ENCODE data around the gene ALG10B. TPM values are rescaled to one million over a fixed set of nuclear protein-coding genes. Genes with fewer than 3 reads are reported as not detected.

The ALG10B gene
- total RNA-seq, 1 donor from 2014 or later, result 15.7 TPM

GRCh38 chr12:38373784-38374183, 57.2 kb downstream of the ALG10B start:
- Histone ChIP-seq H3K9me3 (ENCODE audit: low read depth) (no peaks in the 10 kb centered on the region), H3K36me3 (no peaks in the 10 kb centered on the region), H2AFZ (replicated peaks) (no peak overlapping the region), H3K27me3 (no peaks in the 10 kb centered on the region), H3K4me1 (peaks cover 4% of the 10 kb centered on the region), H3K79me2 (ENCODE audit: low read depth) (no peaks in the 10 kb centered on the region), H3K4me2 (no peak overlapping the region), H4K20me1 (ENCODE audit: low read depth) (no peaks in the 10 kb centered on the region), H3K4me3 (no peak overlapping the region), H3F3A (ENCODE audit: low read depth) (no peaks in the 10 kb centered on the region), H3K9ac (no peak overlapping the region), H3K27ac (no peak overlapping the region)
- Mint-ChIP-seq H3K27ac (no peak overlapping the region), H3K9me3 (peaks cover 3% of the 10 kb centered on the region), H3K4me1 (no peaks in the 10 kb centered on the region), H3K4me3 (no peak overlapping the region), H3K27me3 (ENCODE audit: insufficient read depth, low read depth) (no peaks in the 10 kb centered on the region), H3K36me3 (no peaks in the 10 kb centered on the region)
- DNase-seq (ENCODE audit: low spot score), result no peak
- TF ChIP-seq EZH2 (IDR thresholded peaks at IDR 0.05) (no peak), CTCF (IDR thresholded peaks at IDR 0.05) (no peak), EZH2phosphoT487 (IDR thresholded peaks at IDR 0.05) (no peak)

- Histone ChIP-seq H3K4me1 (peaks cover 4% of the 10 kb centered on the region), H3K4me3 (no peak overlapping the region), H3K9ac (no peak overlapping the region), H3K27ac (no peak overlapping the region), H4K20me1 (ENCODE audit: low read depth) (no peaks in the 10 kb centered on the region), H3K4me2 (no peak overlapping the region), H3K9me3 (ENCODE audit: low read depth) (no peaks in the 10 kb centered on the region), H3F3A (ENCODE audit: low read depth) (no peaks in the 10 kb centered on the region), H3K36me3 (no peaks in the 10 kb centered on the region), H2AFZ (replicated peaks) (no peak overlapping the region), H3K27me3 (no peaks in the 10 kb centered on the region), H3K79me2 (ENCODE audit: low read depth) (no peaks in the 10 kb centered on the region)
- TF ChIP-seq CTCF (IDR thresholded peaks at IDR 0.05) (no peak), EZH2 (IDR thresholded peaks at IDR 0.05) (no peak), EZH2phosphoT487 (IDR thresholded peaks at IDR 0.05) (no peak)
- H3K9me3 Mint-ChIP-seq, result peaks cover 3% of the 10 kb centered on the region
- H3K4me1 Mint-ChIP-seq, result no peaks in the 10 kb centered on the region
- no peaks in the 10 kb centered on the region for H3K27me3 Mint-ChIP-seq (ENCODE audit: insufficient read depth, low read depth)
- no peak overlapping the region for H3K27ac Mint-ChIP-seq
- H3K4me3 Mint-ChIP-seq, result no peak overlapping the region
- no peak for DNase-seq (ENCODE audit: low spot score)
- no peaks in the 10 kb centered on the region for H3K36me3 Mint-ChIP-seq
Observed at GRCh38 chr12:38374751-38375150, 58.2 kb downstream of the ALG10B start.

Small RNAs within 50 kb of the gene (small RNA-seq; reads per million reads assigned to genes)
- not detected for gene RF00019

All from neural progenitor cell (in vitro differentiated cells).